ENCODE measurements around the gene RAB7A.

GRCh38 chr3:128689060-128689459, 36.9 kb upstream of the RAB7A start:
- TF ChIP-seq CTCF (IDR thresholded peaks at IDR 0.05) (no peak), POLR2A (IDR thresholded peaks at IDR 0.05) (no peak)
